OCI-LY7 (cell line): Measurements from ENCODE around the gene SLC43A1. TPM values are rescaled to one million over a fixed set of nuclear protein-coding genes. Genes with fewer than 3 reads are reported as not detected.

Experiments used
- BruUV-seq: library from RNA; stranded (reverse); fragments of 400-500 nt; replicated peaks from 2 replicates; lab custom pipeline; 2021; lab: Mats Ljungman, UMichigan
- CTCF ChIA-PET: fragments of 300-600 bp; sonication (Branson Sonifier 250); formaldehyde crosslinking; loops from one replicate; lab custom pipeline; 2022; ENCODE audit warnings: antibody characterized with exemption; ENCODE audit not compliant: unreplicated experiment; lab: Charles Lee
- POLR2A ChIA-PET: fragments of 300-600 bp; sonication (Branson Sonifier 250); formaldehyde crosslinking; loops from one replicate; lab custom pipeline; 2022; ENCODE audit warnings: antibody characterized with exemption; lab: Charles Lee
- DNase-seq: peaks from one replicate; pipeline ENCODE4 v3.0.0-alpha.2; 2015; ENCODE audit warnings: low spot score
- H2AFZ ChIP-seq: fragments of 200-600 bp; sonication (generic), shearing (Covaris generic); 2 replicates; pipeline ENCODE4 v1.6.1; 2014; ENCODE audit warnings: mild to moderate bottlenecking, antibody characterized with exemption, low read length, moderate library complexity
- H3K27ac ChIP-seq: fragments of 200-600 bp; sonication (generic); 2 replicates; pipeline ENCODE4 v1.5.1; 2014; ENCODE audit warnings: mixed run types, low read depth, mild to moderate bottlenecking, moderate library complexity, low read length, inconsistent platforms; ENCODE audit not compliant: poor library complexity, severe bottlenecking
- H3K36me3 ChIP-seq: fragments of 200-600 bp; sonication (generic); 2 replicates; pipeline ENCODE4 v1.6.1; 2014; ENCODE audit warnings: mild to moderate bottlenecking, antibody characterized with exemption, low read length, moderate library complexity, mixed read lengths; ENCODE audit not compliant: insufficient read depth
- H3K4me1 ChIP-seq: fragments of 200-600 bp; sonication (generic); 2 replicates; pipeline ENCODE4 v1.5.1; 2014; ENCODE audit warnings: mild to moderate bottlenecking, low read length; ENCODE audit not compliant: insufficient read depth, poor library complexity, severe bottlenecking
- H3K4me2 ChIP-seq: fragments of 200-600 bp; sonication (generic); 2 replicates; pipeline ENCODE4 v1.6.1; 2014; ENCODE audit warnings: mild to moderate bottlenecking, low read length
- H3K4me3 ChIP-seq: fragments of 200-600 bp; sonication (generic); 2 replicates; pipeline ENCODE4 v1.5.1; 2014; ENCODE audit warnings: mild to moderate bottlenecking, low read depth, low read length; ENCODE audit not compliant: poor library complexity, severe bottlenecking
- H3K79me2 ChIP-seq: fragments of 200-600 bp; sonication (generic); 2 replicates; pipeline ENCODE4 v1.6.1; 2016; ENCODE audit warnings: low read depth, mild to moderate bottlenecking, low read length, moderate library complexity, mixed read lengths; ENCODE audit not compliant: insufficient read depth
- H3K9me2 ChIP-seq: fragments of 200-600 bp; sonication (generic); 2 replicates; pipeline ENCODE4 v1.6.1; 2016; ENCODE audit warnings: mild to moderate bottlenecking, low read length, mixed read lengths; ENCODE audit not compliant: insufficient read depth
- H3K9me3 ChIP-seq: fragments of 200-600 bp; sonication (generic); 2 replicates; pipeline ENCODE4 v1.6.1; 2014; ENCODE audit warnings: mild to moderate bottlenecking, mixed run types, low read length, mixed read lengths
- H4K20me1 ChIP-seq: fragments of 200-600 bp; sonication (generic); 2 replicates; pipeline ENCODE4 v1.6.1; 2014; ENCODE audit warnings: mild to moderate bottlenecking, antibody characterized with exemption, low read length, moderate library complexity, mixed read lengths; ENCODE audit not compliant: insufficient read depth
- EZH2phosphoT487 ChIP-seq: fragments of 200-600 bp; sonication (generic); IDR thresholded peaks from 2 replicates; pipeline ENCODE4 v1.6.1; 2018; ENCODE audit warnings: low read depth, borderline replicate concordance, mild to moderate bottlenecking, mixed run types, antibody characterized with exemption, low read length, moderate library complexity, mixed read lengths
- intact Hi-C: fragments of 100-400 bp; cut with micrococcal nuclease; formaldehyde crosslinking; loops from one replicate; pipeline ENCODE4 v1.10.0; 2022; ENCODE audit not compliant: unreplicated experiment
- total RNA-seq, 2 experiments: library from RNA; depleted of rRNA in 1 of 2; stranded (reverse); fragments of >200 nt in 1 of 2; shearing (Covaris generic) in 1 of 2; gene quantifications; 2 replicates each; pipeline ENCODE4 v1.2.3, GENCODE V29; 2014 to 2022
- TF ChIP-seq, protein P1 (sequence below): fragments of 200-600 bp; sonication (generic); conservative IDR thresholded peaks from 2 replicates; pipeline ENCODE4 v1.5.1; 2014; ENCODE audit warnings: mild to moderate bottlenecking, antibody characterized with exemption, low read length, moderate library complexity, mixed read lengths

The SLC43A1 gene
- total RNA-seq, 2 experiments from 2014 or later = 61.1 to 78.6 TPM

DNA sequence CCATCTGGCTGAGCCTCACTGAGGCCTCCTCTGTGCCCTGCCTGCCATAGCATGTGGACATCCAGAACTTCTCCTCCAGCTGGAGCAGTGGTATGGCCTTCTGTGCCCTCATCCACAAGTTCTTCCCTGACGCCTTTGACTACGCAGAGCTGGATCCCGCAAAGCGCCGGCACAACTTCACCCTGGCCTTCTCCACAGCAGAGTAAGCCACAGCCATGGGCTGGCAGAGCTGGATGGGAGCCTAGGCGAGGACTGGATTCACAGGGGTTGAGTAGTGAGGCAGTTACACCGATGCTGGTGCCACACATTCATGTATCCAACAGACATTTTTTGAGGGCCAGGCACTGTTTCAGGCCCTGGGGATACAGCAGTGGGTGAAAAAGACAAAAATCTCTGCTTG lies 30.9 kb upstream of the SLC43A1 start:
- Histone ChIP-seq H3K27ac (no peak overlapping the region), H3K36me3 (peaks cover 14% of the 10 kb centered on the region), H3K9me2 (no peaks in the 10 kb centered on the region), H3K4me1 (peaks cover 9% of the 10 kb centered on the region), H4K20me1 (no peaks in the 10 kb centered on the region), H3K4me2 (no peak overlapping the region), H3K79me2 (no peaks in the 10 kb centered on the region), H3K4me3 (no peak overlapping the region), H2AFZ (no peak overlapping the region), H3K9me3 (no peaks in the 10 kb centered on the region)
- no peak for TF ChIP-seq EZH2phosphoT487
- TF ChIP-seq, protein P1, sequence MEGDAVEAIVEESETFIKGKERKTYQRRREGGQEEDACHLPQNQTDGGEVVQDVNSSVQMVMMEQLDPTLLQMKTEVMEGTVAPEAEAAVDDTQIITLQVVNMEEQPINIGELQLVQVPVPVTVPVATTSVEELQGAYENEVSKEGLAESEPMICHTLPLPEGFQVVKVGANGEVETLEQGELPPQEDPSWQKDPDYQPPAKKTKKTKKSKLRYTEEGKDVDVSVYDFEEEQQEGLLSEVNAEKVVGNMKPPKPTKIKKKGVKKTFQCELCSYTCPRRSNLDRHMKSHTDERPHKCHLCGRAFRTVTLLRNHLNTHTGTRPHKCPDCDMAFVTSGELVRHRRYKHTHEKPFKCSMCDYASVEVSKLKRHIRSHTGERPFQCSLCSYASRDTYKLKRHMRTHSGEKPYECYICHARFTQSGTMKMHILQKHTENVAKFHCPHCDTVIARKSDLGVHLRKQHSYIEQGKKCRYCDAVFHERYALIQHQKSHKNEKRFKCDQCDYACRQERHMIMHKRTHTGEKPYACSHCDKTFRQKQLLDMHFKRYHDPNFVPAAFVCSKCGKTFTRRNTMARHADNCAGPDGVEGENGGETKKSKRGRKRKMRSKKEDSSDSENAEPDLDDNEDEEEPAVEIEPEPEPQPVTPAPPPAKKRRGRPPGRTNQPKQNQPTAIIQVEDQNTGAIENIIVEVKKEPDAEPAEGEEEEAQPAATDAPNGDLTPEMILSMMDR = no peak
- CTCF ChIA-PET = interaction anchor here (0.8 kb wide), 1 partner anchor 98 kb away, joined by 4 read pairs; no protein-coding TSS in a partner anchor
- no TSS peak for BruUV-seq
- DNase-seq = no peak
- POLR2A ChIA-PET = interaction anchor here (1.5 kb wide), 1 partner anchor 15 kb away, joined by 3 read pairs; no protein-coding TSS in a partner anchor
- intact Hi-C loops = no loop called here

DNA sequence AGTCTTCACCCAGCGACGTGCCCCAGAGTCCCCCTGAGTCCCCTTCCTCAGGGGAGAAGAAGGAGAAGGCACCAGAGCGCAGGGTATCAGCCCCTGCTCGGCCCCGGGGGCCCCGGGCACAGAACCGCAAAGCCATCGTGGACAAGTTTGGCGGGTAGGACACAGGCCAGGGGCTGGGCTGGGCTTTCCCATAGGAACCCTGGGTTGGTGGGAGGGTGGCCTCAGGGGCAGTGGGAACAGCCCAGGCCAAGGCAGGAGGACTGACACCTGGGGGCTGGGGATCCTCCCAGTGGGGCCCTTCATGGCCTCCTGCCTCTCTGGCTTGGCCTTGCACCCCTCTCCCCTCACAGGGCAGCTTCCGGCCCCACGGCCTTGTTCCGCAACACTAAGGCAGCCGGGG lies 30.4 kb upstream of the SLC43A1 start:
- H3K9me2 ChIP-seq = no peaks in the 10 kb centered on the region
- H3K27ac ChIP-seq = no peak overlapping the region
- H3K4me3 ChIP-seq = no peak overlapping the region
- DNase-seq = no peak
- H3K9me3 ChIP-seq = no peaks in the 10 kb centered on the region
- no peak for TF ChIP-seq EZH2phosphoT487
- TF ChIP-seq, protein P1 = no peak
- H2AFZ ChIP-seq = no peak overlapping the region
- H3K4me1 ChIP-seq = peaks cover 9% of the 10 kb centered on the region
- no TSS peak for BruUV-seq
- ChIA-PET POLR2A (no interaction called here), CTCF (no interaction called here)
- peaks cover 13% of the 10 kb centered on the region for H3K36me3 ChIP-seq
- no peak overlapping the region for H3K4me2 ChIP-seq
- H3K79me2 ChIP-seq = no peaks in the 10 kb centered on the region
- no peaks in the 10 kb centered on the region for H4K20me1 ChIP-seq
- intact Hi-C loops = no loop called here

- CTCF ChIA-PET = no interaction called here
Observed at GRCh38 chr11:57544566-57544965, 29.1 kb upstream of the SLC43A1 start.

More at GRCh38 chr11:57544566-57544965, 29.1 kb upstream of the SLC43A1 start:
- TF ChIP-seq EZH2phosphoT487 = no peak
- TF ChIP-seq, protein P1 = no peak
- no peak for DNase-seq
- no peaks in the 10 kb centered on the region for H3K79me2 ChIP-seq
- intact Hi-C loops = no loop called here
- H3K9me2 ChIP-seq = no peaks in the 10 kb centered on the region
- H3K4me3 ChIP-seq = no peak overlapping the region
- POLR2A ChIA-PET = no interaction called here
- H3K4me2 ChIP-seq = no peak overlapping the region
- peaks cover 9% of the 10 kb centered on the region for H3K4me1 ChIP-seq
- no peak overlapping the region for H2AFZ ChIP-seq
- no peaks in the 10 kb centered on the region for H3K9me3 ChIP-seq
- peaks cover 5% of the 10 kb centered on the region; the same call in 1 of the 2 replicates for H3K36me3 ChIP-seq
- BruUV-seq = no TSS peak
- H4K20me1 ChIP-seq = no peaks in the 10 kb centered on the region
- H3K27ac ChIP-seq = no peak overlapping the region
